GM18502 (cell line): ENCODE data around the gene SMAD1.
"Not testable (repeated sequence)": the region's sequence is repeated elsewhere in the genome, so short reads cannot be mapped to it uniquely, and the experiment has no call there.

ENCODE experiments used
- ATAC-seq: cut with Tn5 transposase; IDR thresholded peaks from one replicate; pipeline ENCODE4 v1.9.1; 2021; ENCODE audit warnings: mild to moderate bottlenecking; ENCODE audit not compliant: unreplicated experiment, poor library complexity

SMAD1 gene

DNA sequence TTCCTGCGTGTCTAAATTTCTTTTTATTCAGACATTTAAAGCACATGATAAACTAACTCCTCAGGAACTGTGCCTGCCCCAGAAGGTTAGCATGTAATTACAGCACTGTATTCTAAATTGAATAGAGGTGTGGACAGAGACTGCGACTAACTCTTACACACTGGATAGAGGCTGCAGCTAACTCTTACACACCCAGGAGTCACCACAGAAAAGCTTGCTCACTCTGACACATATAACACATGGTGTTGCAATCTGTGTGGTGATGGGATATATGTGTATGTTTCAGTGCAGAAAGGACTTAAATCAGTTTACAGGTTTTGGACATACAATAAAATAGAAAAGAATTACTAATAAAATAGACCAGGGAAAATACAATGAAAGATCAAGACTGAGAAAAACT is 41.5 kb downstream of the SMAD1 start:
- ATAC-seq: no peak

- ATAC-seq: peak; percentile 32
Measured at GRCh38 chr4:145524552-145524951, 42.9 kb downstream of the SMAD1 start.

DNA sequence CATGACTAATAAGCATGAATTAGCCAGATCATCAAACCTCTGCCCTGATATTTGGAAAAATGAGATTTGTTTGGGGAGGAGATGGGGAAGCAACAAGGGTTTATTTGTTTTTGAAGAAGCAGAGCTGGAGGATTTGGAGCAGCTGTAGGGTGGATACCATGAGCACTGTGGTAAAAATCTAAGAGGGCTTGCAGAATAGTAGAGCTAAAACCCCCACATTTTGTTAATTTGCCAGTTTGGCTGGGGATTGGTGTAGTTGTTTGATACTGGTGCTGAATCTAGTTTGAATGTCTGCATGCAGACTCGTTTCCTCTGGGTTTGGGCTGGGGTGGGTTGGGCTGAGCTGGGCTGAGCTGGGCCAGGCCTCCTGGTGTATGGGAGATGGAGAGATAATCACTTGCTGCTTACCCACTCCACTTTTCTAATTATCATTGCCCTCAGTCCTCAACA is 43.7 kb downstream of the SMAD1 start:
- ATAC-seq: no peak

DNA sequence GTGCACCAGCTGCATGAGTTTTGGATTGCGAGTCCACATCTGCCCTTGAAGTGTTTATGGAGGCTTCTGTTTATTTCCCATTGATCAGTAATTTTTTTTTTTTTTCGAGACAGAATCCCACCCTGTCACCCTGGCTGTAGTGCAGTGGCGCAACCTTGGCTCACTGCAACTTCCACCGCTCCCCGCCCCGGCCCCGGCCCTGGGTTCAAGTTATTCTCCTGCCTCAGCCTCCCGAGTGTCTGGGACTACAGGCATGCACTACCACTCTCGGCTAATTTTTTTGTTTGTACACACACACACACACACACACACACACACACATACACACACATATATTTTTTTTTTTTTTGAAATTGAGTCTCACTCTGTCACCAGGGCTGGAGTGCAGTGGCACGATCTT is 46.1 kb downstream of the SMAD1 start:
- ATAC-seq: no peak

- no peak for ATAC-seq
Measured at GRCh38 chr4:145528601-145529000, 46.9 kb downstream of the SMAD1 start.

GRCh38 chr4:145530189-145530588 is 48.5 kb downstream of the SMAD1 start:
- peak; percentile 69 for ATAC-seq

DNA sequence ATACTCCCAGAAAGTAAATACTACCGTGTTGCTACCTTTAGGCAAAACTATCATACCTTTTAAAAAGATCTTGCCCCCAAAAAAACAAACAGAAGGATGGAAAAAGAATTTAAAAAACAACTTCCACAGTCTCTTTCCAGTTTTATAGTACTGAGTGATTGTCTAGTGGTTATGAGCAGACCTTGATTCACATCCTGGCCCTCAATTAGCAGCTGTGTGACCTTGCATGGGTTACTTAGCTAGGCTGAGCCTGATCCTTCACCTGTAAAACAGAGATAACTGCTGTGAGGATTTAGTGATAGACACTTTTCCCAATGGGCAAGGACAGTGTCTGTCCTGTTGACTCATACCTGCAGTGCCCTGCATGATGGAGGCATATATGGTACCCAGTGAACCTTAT is 49.0 kb downstream of the SMAD1 start:
- ATAC-seq: no peak

DNA sequence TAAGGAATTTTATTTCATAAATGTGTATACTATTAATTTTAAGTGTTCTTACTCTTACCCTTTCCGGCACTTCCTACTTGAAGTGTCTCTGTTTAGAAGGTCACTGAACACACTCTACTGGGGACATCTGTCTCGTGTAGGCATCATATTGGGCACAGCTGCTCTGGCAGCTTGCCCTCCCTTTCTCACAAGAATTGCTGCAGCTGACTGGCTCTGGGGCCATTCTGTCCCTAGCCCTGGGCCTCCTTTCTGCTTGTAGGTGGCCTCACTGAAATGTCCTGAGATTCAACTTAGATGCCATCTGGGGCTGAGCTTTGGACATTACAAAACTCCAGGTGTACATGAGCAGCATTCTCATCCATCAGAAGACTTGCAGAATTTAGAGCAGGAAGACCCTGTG is 49.6 kb downstream of the SMAD1 start:
- no peak for ATAC-seq

DNA sequence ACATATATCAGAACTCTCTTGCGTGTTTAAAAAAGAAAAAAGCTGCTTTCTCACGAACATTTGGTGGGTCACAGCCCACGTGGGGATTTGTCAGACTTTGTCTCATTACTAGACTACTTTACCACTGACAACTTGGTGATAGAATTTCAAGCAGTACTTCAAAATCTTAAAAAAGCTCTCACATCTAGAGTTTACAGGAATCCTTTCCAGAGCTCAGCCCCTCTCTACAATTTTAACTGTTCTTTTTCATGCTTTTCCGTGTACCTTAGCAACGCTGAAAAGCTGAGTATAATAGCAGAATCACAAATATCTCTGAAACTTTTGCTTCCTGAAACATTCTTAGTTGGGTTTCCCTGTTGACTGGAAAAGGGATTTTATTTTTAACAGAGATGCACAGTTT is 50.2 kb downstream of the SMAD1 start:
- no peak for ATAC-seq

DNA sequence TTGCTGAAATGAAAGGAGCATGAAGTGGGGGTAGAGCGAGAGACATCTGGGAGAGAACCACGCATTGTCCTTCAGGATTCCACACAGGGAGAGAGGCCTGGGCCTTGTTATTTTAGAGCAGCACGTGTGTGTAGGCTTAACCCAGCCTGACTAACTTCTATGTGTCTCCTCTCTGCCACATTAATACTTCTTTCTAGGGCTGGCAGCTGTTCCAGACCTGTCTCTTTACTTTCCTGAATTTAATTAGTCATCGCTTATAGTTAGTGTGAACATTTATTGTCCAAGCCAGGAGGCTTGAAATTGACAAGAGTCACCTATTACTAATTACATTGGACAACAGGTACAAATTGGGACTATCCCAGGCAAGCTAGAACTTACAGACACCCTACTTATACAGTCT is 51.3 kb downstream of the SMAD1 start:
- ATAC-seq: no peak

- not testable (repeated sequence) for ATAC-seq
Measured at GRCh38 chr4:145533415-145533814, 51.8 kb downstream of the SMAD1 start.

DNA sequence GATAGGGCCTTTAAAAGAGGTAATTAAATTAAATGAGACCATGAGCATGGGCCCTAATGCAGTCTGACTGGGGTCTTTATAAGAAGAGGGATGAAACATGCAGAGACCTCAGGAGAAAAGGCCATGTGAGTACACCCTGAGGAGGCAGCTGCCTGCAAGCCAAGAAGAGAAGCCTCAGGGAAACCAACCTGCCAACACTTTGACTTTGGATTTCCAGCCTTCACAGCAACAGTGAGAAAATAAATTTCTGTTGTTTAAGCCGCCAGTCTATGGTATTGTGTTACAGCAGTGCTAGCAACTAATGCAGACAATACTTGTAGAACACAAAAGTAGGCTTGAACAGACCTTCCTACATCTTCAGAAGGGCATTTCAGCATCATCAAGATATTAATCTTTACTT is 52.3 kb downstream of the SMAD1 start:
- no peak for ATAC-seq

DNA sequence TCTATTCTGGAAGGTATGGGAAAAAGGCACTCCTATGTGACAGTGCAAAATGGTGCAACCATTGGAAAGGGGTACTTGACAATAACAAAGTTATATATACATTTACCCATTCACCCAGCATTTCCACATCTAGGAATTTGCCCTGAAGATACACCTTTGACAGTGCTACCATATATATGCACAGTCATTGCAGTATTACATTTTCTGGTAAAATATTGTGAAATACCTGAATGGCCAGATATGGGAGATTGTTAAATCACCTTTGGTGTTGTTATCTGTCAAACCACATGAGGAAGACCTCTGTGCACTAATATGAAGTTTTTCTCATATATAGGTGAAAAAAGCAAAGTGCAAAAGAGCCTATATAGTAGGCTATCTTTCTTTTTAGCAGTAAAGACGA is 53.5 kb downstream of the SMAD1 start:
- ATAC-seq: no peak

GRCh38 chr4:145536044-145536443 is 54.4 kb downstream of the SMAD1 start:
- no peak for ATAC-seq

GRCh38 chr4:145538596-145538995 is 56.9 kb downstream of the SMAD1 start:
- ATAC-seq: no peak

DNA sequence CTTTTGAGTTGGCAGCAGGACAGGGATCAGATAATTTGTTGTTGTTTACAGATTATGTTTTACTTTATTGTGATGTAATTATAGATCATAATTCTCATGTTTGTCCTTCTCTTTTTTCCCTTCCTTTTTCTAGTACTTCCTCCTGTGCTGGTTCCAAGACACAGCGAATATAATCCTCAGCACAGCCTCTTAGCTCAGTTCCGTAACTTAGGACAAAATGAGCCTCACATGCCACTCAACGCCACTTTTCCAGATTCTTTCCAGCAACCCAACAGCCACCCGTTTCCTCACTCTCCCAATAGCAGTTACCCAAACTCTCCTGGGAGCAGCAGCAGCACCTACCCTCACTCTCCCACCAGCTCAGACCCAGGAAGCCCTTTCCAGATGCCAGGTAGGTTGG is 58.0 kb downstream of the SMAD1 start:
- no peak for ATAC-seq

- no peak for ATAC-seq
Measured at GRCh38 chr4:145540235-145540634, 58.6 kb downstream of the SMAD1 start.

DNA sequence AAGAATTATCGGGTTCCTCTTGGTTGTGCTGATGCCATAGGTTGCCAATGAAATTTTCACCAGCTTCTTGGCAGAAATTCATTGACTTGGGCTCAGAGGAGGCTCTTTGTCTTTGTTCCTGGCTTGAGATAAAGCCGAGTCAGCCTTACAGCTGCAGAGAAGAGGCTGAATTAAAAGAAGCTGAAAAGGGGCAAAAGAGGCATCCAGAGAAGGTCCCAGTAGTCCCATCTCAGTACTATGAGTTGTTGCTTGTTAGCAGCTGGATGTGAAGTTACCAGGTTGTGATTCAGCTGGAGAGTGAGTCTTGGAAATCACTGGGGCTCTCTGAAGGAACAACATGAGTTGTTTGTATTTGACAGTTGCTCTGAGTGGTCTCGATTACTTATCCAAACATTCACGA is 59.7 kb downstream of the SMAD1 start:
- ATAC-seq: no peak

- ATAC-seq: no peak
Measured at GRCh38 chr4:145545031-145545430, 63.4 kb downstream of the SMAD1 start.

GRCh38 chr4:145545538-145546174 is 64.0 kb downstream of the SMAD1 start:
- peak; percentile 54 for ATAC-seq

GRCh38 chr4:145546175-145546915 is 64.7 kb downstream of the SMAD1 start:
- peak; percentile 35 for ATAC-seq

GRCh38 chr4:145551660-145552059 is 70.0 kb downstream of the SMAD1 start:
- no peak for ATAC-seq
